ENCODE results near the gene SDHC.
A peak's percentile ranks its signal among the peaks of the same experiment; 100 is the strongest.

Gene SDHC

GRCh38 chr1:161314201-161314981, at the start of gene SDHC:
Gene SDHC, plus strand, starts transcription at chr1:161314381. Its CDS starts 25 bp downstream, at chr1:161314406.
- peak; percentile 95 for DNase-seq (ENCODE audit: low spot score)

GRCh38 chr1:161265305-161265704, 48.9 kb upstream of the SDHC start:
- DNase-seq (ENCODE audit: low spot score) = no peak

- DNase-seq (ENCODE audit: low spot score) = no peak
Measured at GRCh38 chr1:161266202-161266601, 48.0 kb upstream of the SDHC start.

GRCh38 chr1:161266836-161267235, 47.3 kb upstream of the SDHC start:
- DNase-seq (ENCODE audit: low spot score) = no peak

GRCh38 chr1:161267321-161267720, 46.9 kb upstream of the SDHC start:
- DNase-seq (ENCODE audit: low spot score) = peak; percentile 26

- no peak for DNase-seq (ENCODE audit: low spot score)
Measured at GRCh38 chr1:161273402-161273801, 40.8 kb upstream of the SDHC start.

- DNase-seq (ENCODE audit: low spot score) = no peak
Measured at GRCh38 chr1:161274874-161275273, 39.3 kb upstream of the SDHC start.

- DNase-seq (ENCODE audit: low spot score) = no peak
Measured at GRCh38 chr1:161282991-161283390, 31.2 kb upstream of the SDHC start.

GRCh38 chr1:161285113-161285512, 29.1 kb upstream of the SDHC start:
- no peak for DNase-seq (ENCODE audit: low spot score)

GRCh38 chr1:161285521-161285920, 28.7 kb upstream of the SDHC start:
- no peak for DNase-seq (ENCODE audit: low spot score)

- no peak for DNase-seq (ENCODE audit: low spot score)
Measured at GRCh38 chr1:161287482-161288054, 26.6 kb upstream of the SDHC start.

GRCh38 chr1:161290779-161291178, 23.4 kb upstream of the SDHC start:
- DNase-seq (ENCODE audit: low spot score) = no peak

GRCh38 chr1:161297415-161297814, 16.8 kb upstream of the SDHC start:
- DNase-seq (ENCODE audit: low spot score) = no peak

- DNase-seq (ENCODE audit: low spot score) = no peak
Measured at GRCh38 chr1:161298116-161298515, 16.1 kb upstream of the SDHC start.

- no peak for DNase-seq (ENCODE audit: low spot score)
Measured at GRCh38 chr1:161299347-161299746, 14.8 kb upstream of the SDHC start.

- DNase-seq (ENCODE audit: low spot score) = no peak
Measured at GRCh38 chr1:161300478-161300877, 13.7 kb upstream of the SDHC start.

GRCh38 chr1:161304927-161305866, 9.0 kb upstream of the SDHC start:
- no peak for DNase-seq (ENCODE audit: low spot score)

GRCh38 chr1:161305867-161306519, 8.2 kb upstream of the SDHC start:
- DNase-seq (ENCODE audit: low spot score) = peak; percentile 77

- DNase-seq (ENCODE audit: low spot score) = peak; percentile 20
Measured at GRCh38 chr1:161307230-161307768, 6.9 kb upstream of the SDHC start.

- DNase-seq (ENCODE audit: low spot score) = no peak
Measured at GRCh38 chr1:161307892-161308638, 6.1 kb upstream of the SDHC start.

- no peak for DNase-seq (ENCODE audit: low spot score)
Measured at GRCh38 chr1:161309868-161310267, 4.3 kb upstream of the SDHC start, which contains the start of gene MPZ. Gene MPZ, minus strand, starts transcription at chr1:161309968. Its CDS starts 63 bp downstream, at chr1:161309905.
